Measurements from ENCODE around the gene ADAMTS17.

Gene ADAMTS17

DNA sequence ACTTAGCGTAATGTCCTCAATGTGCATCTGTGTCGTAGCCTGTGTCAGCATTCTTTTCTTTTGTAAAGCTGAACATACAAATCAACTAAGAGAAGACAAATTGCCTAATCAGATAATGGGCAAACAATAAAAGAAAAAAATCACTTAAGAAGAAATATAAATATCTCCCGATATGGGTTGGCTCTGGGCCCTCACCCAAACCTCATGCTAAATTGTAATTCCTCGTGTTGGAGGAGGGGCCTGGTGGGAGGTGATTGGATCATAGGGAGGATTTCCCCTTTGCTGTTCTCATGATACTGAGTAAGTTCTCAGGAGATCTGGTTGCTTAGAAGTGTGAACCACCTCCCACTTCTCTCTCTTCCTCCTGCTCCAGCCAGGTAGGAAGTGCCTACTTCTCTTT, 323.6 kb downstream of the ADAMTS17 start:
- H3K4me3 ChIP-seq (ENCODE audit: low read depth, low read length) = no peak overlapping the region
- DNase-seq (ENCODE audit: low read depth) = no peak
- TF ChIP-seq, protein P1, sequence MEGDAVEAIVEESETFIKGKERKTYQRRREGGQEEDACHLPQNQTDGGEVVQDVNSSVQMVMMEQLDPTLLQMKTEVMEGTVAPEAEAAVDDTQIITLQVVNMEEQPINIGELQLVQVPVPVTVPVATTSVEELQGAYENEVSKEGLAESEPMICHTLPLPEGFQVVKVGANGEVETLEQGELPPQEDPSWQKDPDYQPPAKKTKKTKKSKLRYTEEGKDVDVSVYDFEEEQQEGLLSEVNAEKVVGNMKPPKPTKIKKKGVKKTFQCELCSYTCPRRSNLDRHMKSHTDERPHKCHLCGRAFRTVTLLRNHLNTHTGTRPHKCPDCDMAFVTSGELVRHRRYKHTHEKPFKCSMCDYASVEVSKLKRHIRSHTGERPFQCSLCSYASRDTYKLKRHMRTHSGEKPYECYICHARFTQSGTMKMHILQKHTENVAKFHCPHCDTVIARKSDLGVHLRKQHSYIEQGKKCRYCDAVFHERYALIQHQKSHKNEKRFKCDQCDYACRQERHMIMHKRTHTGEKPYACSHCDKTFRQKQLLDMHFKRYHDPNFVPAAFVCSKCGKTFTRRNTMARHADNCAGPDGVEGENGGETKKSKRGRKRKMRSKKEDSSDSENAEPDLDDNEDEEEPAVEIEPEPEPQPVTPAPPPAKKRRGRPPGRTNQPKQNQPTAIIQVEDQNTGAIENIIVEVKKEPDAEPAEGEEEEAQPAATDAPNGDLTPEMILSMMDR (IDR thresholded peaks at IDR 0.05; ENCODE audit: low read depth, low read length) = no peak
- TF ChIP-seq MYC (IDR thresholded peaks at IDR 0.05; ENCODE audit: low read depth, low read length) (no peak), POLR2A (IDR thresholded peaks at IDR 0.05; ENCODE audit: extremely low read depth, insufficient read length) (no peak)
- TF ChIP-seq, protein P2, sequence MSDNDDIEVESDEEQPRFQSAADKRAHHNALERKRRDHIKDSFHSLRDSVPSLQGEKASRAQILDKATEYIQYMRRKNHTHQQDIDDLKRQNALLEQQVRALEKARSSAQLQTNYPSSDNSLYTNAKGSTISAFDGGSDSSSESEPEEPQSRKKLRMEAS (IDR thresholded peaks at IDR 0.05; ENCODE audit: low read depth, low read length) = no peak

DNA sequence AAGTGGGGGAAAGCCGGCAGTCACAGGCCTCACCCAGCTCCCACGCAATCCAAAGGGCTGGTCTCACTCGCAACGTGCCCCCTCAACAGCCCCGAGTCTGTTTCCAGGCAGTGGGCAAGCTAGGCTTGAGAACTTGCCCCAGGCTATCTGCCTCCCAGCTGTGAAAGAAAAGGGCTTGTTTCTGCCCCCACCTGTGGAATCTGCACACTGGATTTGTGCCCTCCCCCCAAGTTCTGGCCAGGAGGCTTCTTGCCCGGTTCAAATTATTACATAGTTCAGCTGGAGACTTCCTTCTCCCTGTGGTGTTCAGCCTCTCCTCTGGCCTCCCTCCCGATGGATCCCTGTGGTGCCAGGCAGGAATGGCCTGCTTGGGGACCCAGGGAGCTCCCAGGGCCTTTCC, 324.6 kb downstream of the ADAMTS17 start:
- H3K4me3 ChIP-seq (ENCODE audit: low read depth, low read length) = no peak overlapping the region
- TF ChIP-seq MYC (IDR thresholded peaks at IDR 0.05; ENCODE audit: low read depth, low read length) = no peak
- TF ChIP-seq, protein P2 (IDR thresholded peaks at IDR 0.05; ENCODE audit: low read depth, low read length) = no peak
- TF ChIP-seq POLR2A (IDR thresholded peaks at IDR 0.05; ENCODE audit: extremely low read depth, insufficient read length) = no peak
- TF ChIP-seq, protein P1 (IDR thresholded peaks at IDR 0.05; ENCODE audit: low read depth, low read length) = no peak
- no peak for DNase-seq (ENCODE audit: low read depth)

DNA sequence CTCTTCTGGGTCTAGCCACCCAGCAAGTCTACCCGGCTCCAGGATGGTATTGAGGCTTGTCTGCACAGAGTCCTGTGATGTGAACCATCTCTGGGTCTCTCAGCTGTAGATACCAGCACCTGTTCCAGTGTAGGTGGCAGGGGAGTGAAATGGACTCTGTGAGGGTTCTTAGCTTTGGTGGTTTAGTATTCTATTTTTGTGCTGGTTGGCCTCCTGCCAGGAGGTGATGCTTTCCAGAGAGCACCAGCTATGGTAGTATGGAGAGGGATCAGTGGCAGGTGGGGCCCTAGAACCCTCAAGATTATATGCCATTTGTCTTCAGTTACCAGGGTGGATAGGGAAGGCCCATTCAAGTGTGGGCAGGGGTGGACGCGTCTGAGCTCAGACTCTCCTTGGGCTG, 325.1 kb downstream of the ADAMTS17 start:
- no peak overlapping the region for H3K4me3 ChIP-seq (ENCODE audit: low read depth, low read length)
- no peak for TF ChIP-seq POLR2A (IDR thresholded peaks at IDR 0.05; ENCODE audit: extremely low read depth, insufficient read length)
- TF ChIP-seq, protein P1 (IDR thresholded peaks at IDR 0.05; ENCODE audit: low read depth, low read length) = no peak
- TF ChIP-seq, protein P2 (IDR thresholded peaks at IDR 0.05; ENCODE audit: low read depth, low read length) = no peak
- TF ChIP-seq MYC (IDR thresholded peaks at IDR 0.05; ENCODE audit: low read depth, low read length) = no peak
- no peak for DNase-seq (ENCODE audit: low read depth)

DNA sequence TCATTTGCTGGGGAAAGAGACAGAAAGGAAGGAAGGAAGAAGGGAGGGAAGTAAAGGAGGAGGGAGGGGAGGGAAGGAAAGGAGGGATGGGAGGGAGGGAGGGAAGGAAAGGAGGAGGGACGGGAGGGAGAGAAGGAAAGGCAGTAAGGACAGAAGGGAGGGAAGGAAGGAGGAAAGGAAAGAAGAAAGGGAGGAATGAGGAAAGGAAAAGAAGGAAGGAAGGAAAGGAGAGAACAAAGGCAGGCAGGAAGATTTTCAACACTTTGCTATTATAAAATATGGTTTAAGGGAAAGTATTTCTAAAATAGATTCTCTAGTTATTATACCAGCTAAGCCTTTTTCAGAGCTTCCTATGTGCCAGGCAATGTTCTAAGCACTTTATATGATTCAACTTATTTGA, 330.5 kb downstream of the ADAMTS17 start:
- no peak overlapping the region for H3K4me3 ChIP-seq (ENCODE audit: low read depth, low read length)
- DNase-seq (ENCODE audit: low read depth) = no peak
- TF ChIP-seq, protein P2 (IDR thresholded peaks at IDR 0.05; ENCODE audit: low read depth, low read length) = no peak
- TF ChIP-seq, protein P1 (IDR thresholded peaks at IDR 0.05; ENCODE audit: low read depth, low read length) = no peak
- TF ChIP-seq MYC (IDR thresholded peaks at IDR 0.05; ENCODE audit: low read depth, low read length) = no peak
- TF ChIP-seq POLR2A (IDR thresholded peaks at IDR 0.05; ENCODE audit: extremely low read depth, insufficient read length) = no peak

DNA sequence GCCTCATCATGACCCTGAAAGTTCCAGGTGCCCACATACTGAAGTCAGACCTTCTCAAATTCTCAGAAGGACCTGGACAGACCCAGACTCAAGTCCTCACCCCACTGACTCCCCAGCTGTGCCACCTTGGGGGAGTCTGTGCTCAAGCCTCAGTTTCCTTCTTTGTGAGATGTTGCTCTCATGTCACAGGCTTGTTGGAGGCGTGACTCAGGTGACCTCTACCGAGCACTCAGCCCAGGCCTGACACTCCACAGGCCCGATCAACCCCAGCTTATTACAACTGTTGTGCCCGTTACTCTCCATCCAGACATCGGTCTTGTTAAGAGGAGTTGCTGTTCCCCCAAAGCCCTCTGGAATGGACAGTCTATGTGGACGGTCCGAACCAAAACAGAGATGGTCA, 332.4 kb downstream of the ADAMTS17 start:
- no peak for DNase-seq (ENCODE audit: low read depth)
- TF ChIP-seq, protein P2 (IDR thresholded peaks at IDR 0.05; ENCODE audit: low read depth, low read length) = no peak
- no peak for TF ChIP-seq POLR2A (IDR thresholded peaks at IDR 0.05; ENCODE audit: extremely low read depth, insufficient read length)
- TF ChIP-seq, protein P1 (IDR thresholded peaks at IDR 0.05; ENCODE audit: low read depth, low read length) = no peak
- no peak for TF ChIP-seq MYC (IDR thresholded peaks at IDR 0.05; ENCODE audit: low read depth, low read length)

DNA sequence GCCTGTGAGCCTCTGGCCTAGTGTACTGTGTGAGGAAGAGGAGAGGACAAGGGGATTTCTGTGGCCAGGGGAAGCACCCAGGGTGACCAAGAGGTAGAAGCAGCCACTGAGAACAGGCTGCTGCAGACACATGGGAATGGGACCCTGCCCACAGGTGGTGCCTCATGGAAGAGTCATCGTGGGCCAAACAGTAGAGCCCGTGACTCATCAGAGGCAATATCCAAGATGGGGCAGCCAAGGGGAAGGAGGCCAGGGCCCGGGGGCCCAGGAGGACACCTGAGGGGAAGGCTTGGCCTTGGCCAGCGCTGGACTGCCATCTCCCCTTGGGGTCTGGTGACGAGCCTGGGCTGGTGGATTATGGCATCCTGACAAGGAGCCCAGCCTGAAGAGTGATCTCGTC, 333.5 kb downstream of the ADAMTS17 start:
- DNase-seq (ENCODE audit: low read depth) = no peak
- H3K4me3 ChIP-seq (ENCODE audit: low read depth, low read length) = no peak overlapping the region
- no peak for TF ChIP-seq POLR2A (IDR thresholded peaks at IDR 0.05; ENCODE audit: extremely low read depth, insufficient read length)
- TF ChIP-seq, protein P1 (IDR thresholded peaks at IDR 0.05; ENCODE audit: low read depth, low read length) = no peak

More for the DNA sequence above, 332.4 kb downstream of the ADAMTS17 start:
- H3K4me3 ChIP-seq (ENCODE audit: low read depth, low read length) = no peak overlapping the region
